GM19238 (cell line): Measurements from ENCODE around the gene TTLL9.

Experiments
- DNase-seq: peaks from one replicate; pipeline ENCODE4 v3.0.0; 2011; ENCODE audit warnings: low spot score; ENCODE audit not compliant: insufficient read length

Gene TTLL9

GRCh38 chr20:31857861-31858759 is 12.3 kb upstream of the TTLL9 start:
- peak; percentile 78 for DNase-seq

- no peak for DNase-seq
These were observed 11.7 kb upstream of the TTLL9 start for GRCh38 chr20:31858760-31859083.

DNA sequence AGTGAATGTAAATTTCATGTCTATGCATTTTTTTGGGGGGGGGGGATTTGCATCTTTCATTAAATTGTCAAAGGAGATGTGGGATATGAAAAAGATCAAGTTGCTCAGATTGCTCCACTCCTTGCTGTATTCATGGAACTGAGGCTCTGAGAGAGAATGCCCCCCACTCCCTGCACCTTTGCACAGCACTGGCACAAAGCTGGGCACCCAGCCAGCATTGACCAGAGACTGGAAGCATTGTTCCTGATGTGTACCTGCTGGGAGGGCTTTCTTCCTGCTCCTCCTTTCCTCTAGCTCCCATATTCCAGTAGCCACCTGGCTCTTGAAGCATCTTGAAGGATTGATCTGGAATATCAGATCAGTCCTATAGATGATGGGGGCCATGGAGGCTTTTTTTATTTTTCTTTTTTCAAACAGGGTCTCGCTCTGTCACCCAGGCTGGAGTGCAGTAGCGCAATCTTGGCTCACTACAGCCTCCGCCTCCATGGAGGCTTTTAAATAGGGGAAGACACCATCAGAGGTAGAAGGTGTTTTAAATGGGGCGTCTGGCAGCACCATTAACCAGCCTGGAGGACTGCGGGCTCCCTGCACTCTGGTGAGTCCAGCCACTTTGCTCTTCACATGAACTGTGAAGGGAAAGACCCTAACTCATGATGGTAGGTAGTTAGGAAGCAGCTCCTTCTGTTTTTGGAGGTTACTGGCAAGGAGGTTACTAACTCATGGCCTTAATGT is 11.0 kb upstream of the TTLL9 start:
- DNase-seq: no peak

DNA sequence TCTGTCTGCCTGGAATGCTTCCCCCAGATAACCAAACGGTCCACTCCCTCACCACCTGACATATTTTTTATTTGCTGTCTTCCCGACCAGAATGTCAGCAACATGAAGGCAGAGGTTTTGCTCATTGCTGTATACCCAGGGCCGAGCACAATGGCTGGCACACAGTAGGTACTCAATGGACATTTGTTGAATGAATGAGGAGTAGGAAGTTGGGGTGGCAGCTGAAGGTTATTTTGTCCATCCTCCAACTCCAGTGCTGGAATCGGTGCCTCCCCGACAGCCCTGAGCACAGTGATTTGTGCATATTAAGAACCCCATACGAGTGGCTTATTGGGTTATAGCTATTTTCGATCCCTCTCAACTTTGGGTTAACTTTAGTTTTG is 10.4 kb upstream of the TTLL9 start:
- no peak for DNase-seq

GRCh38 chr20:31860390-31861134 is 9.9 kb upstream of the TTLL9 start:
- no peak for DNase-seq

DNA sequence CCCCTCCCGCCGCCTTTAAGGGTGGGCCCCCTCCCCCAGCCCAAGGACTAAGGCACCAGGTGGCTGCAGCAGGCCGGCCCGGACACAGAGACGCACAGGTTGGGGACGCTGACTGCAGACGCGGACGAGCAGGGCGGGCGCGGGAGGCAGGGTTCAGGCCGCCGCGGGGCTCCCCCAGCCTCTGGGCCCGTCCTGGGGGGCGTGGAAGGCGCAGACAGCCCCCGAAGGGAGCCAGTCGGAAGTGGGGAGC is 9.4 kb upstream of the TTLL9 start:
- no peak for DNase-seq

DNA sequence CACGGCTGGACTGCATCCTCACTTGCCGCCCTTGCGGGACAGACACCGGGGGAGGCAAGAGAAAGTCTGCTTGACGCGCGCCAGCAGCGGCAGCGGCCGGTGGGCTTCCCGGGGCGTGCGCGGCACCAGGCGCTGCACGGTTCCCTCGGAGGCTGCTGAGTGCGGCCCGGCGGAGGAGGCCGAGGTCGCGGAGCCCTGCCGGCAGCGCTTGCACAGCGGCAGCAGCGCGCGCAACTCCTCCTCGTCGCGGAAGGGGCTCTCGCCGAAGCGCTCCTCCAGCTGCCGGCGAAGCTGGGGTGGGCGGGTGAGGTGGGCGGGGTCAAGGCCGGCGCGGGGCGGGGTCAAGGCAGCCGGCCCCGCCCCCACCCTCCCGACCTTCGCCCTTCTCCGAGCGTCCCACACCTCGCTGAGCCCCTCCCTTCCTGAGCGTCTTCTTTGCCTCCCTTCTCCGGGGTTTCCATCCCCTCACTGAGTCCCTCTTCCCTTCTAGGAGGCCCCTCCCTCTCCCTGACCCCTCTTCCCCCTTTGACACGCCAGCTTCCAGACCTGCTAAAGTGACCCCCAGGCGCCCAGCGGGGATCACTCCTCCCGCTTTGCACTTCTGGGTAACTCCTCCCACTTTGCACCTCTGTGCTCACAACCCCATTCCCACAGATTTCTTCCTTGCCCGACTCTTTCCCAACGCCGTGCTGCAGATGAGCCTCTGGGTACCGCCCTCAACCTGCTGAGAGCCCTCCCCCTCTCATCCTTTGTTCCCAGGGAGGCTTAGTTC is 8.9 kb upstream of the TTLL9 start:
- peak; percentile 93 for DNase-seq

GRCh38 chr20:31862157-31862470 is 8.3 kb upstream of the TTLL9 start:
- no peak for DNase-seq

DNA sequence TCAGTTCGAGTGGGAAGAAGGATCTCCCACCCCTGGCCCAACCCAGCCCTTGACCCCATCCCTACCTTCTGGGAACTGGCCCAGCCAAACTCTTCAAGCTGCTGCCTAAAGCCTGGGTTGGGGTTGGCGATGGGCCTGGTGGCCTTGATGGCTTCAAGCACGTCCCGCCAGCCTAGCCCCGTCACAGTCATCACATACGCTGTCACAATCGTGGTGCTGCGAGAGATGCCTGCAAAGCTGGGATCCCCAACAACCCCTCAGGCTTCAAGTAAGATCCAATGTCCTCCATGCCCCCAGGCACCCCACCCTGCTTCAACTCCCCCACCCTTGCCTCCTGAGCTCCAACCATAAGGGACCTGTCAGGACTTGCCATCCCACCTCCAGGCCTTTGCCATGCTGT is 7.9 kb upstream of the TTLL9 start:
- no peak for DNase-seq

GRCh38 chr20:31863296-31864085 is 6.9 kb upstream of the TTLL9 start:
- DNase-seq: no peak

GRCh38 chr20:31864521-31865400 is 5.7 kb upstream of the TTLL9 start:
- DNase-seq: no peak

- no peak for DNase-seq
These were observed 4.2 kb upstream of the TTLL9 start for GRCh38 chr20:31866221-31866620.

DNA sequence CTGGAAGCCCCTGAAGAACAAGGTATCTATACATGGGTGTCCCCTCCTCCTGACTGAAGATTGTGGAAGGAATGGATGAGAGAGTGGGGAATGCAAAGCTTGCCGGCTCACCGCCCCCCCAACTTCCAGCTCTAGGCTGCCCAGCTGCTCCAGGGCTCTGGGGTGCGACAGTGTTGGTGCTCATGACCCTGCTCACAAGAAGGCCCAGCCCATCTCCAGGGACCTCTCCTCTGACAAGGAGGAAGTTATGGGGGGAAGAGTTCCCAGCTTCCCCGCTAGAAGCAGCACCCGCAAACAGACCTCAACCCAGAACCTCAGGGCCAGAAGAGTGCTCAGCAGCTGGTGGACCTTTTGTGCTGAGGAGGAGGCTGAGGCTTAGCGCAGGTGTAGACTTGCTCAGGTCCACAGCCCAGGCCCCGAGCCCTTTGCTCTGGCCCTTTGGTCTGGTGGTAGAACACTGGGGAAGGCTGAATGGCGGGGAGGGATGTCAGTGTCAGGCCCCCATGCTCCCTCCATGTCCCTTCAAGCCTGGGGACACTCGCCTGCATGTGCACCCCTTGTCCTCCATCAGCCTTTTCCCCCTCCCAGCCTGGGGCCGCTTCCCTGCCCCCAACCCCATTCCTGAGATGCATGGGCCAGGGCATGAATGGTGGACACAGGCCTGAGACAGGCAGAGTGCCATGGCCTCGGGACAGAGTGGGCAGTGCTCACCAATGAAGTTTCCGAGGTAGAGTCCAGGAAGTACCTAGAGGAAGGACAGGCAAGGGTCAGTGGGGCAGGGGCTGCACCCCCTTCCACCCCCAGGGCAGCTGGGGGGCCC is 1.4 kb upstream of the TTLL9 start:
- DNase-seq: no peak

GRCh38 chr20:31869673-31869941 is 827 bp upstream of the TTLL9 start:
- no peak for DNase-seq

- DNase-seq: no peak
These were observed 538 bp downstream of the TTLL9 start for GRCh38 chr20:31870726-31871617.

GRCh38 chr20:31871618-31871954 is 1.2 kb downstream of the TTLL9 start:
- DNase-seq: no peak

DNA sequence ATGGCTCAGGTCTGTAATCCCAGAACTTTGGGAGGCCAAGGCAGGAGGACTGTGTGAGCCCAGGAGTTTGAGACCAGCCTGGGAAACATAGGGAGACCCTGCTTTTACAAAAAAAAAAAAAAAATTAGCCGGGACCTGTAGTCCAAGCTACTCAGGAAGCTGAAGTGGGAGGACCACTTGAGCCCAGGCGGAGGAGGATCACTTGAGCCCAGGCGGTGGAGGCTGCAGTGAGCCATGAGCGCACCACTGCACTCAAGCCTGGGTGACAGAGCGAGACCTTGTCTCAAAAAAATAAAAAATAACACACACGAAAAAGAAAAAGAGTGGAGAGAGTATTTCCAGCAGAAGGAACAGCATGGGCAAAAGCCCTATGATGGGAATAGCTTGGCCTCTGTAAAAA is 2.0 kb downstream of the TTLL9 start:
- DNase-seq: no peak

GRCh38 chr20:31875671-31876070 is 5.2 kb downstream of the TTLL9 start:
- no peak for DNase-seq

DNA sequence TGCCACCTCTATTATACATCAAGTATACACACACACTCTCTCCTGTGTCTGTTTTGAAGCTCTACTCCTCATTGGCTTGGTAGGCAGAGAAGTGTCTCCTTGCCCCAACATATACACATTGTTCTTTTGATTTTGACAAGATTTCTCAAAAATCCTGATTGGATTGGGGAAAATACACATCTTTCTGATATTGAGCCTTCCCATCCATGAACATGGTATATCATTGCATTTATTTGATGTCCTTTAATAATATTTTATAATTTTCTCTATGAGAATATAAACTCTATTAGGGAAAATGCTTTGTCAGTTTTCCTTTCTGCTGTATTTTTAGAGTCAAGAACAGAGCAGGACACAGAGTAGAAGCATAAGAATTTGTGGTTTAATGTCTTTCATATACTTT is 7.2 kb downstream of the TTLL9 start:
- DNase-seq: no peak
